Testis (tissue), 2 donors: Measurements from ENCODE around the gene ZNF521.

Source experiments
- CTCF ChIP-seq, 3 experiments: fragments of 450-650 bp in 2 of 3; fragments of 200-600 bp in 1 of 3; sonication (generic) in 1 of 3; IDR thresholded peaks; one replicate each; pipeline ENCODE4 v1.5.1; 2016 to 2019; ENCODE audit warnings: antibody characterized with exemption in 3 of 3, mild to moderate bottlenecking in 2 of 3, moderate library complexity in 1 of 3
- POLR2A ChIP-seq: fragments of 450-650 bp; IDR thresholded peaks from one replicate; pipeline ENCODE4 v1.6.1; 2017; ENCODE audit warnings: antibody characterized with exemption, mild to moderate bottlenecking, moderate library complexity

DNA sequence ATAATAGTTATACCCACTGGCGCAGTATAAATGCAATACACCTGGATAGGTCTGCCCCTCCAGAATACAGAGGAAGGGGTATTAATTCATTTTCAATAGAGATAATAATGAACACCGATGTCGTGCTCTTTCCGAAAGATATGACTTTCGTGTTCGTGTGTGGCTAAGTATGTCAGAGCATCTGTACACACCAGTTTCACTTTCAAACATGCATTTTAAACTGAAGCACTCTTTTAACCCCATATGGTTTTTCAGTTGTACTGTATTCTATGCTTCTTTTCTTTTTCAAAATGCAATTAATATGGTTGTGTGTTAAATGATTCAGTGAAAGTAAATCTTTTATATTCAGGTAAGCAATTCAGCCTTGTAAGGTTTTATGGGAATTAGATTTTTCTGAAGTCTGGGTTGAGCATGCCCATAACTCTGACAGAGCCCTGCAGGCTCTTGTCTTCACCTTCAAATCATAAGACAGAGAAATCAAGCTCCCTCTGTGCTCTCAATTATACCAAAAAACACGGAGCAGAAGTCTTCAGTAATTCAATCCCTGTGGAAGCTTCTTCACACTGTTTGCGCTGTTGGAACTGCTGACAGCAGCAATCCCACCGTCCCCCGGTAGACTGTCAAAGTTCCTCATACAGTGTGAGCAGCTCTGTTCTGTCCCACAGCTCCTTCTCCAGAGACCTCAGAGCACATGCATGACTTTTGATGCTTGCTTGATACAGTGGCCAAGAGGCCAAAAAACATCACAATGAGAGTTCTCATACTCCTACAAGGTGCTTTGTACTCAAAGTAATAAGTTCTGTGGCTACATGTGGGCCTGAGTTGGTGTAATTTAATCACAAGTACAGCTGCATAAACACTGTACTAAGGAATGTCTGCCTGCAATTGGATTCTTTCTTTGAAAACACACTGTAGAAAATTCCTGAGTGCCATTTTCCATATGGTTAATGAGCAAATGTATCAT, 186.8 kb downstream of the ZNF521 start:
- TF ChIP-seq CTCF (IDR thresholded peaks at IDR 0.05) (no peak), POLR2A (no peak)
